IMR-90 (cell line): Measurements from ENCODE around the gene PCOLCE2. TPM values are rescaled to one million over a fixed set of nuclear protein-coding genes. Genes with fewer than 3 reads are reported as not detected.

Experiments used
- ATAC-seq: fragments of 200-7000 bp; cut with Tn5 transposase; 2 replicates; pipeline ENCODE4 v1.9.1; 2020; ENCODE audit warnings: low read depth, mild to moderate bottlenecking, moderate library complexity
- BruUV-seq: library from RNA; stranded (reverse); fragments of 400-500 nt; replicated peaks from 2 replicates; lab custom pipeline; 2021; lab: Mats Ljungman, UMichigan
- CTCF ChIA-PET: fragments of 300-600 bp; formaldehyde crosslinking; extraction: SDS; loops from one replicate; lab custom pipeline; 2021; ENCODE audit warnings: antibody characterized with exemption; lab: Yijun Ruan, JAX
- POLR2A ChIA-PET: fragments of 300-600 bp; sonication (Branson Sonifier 250); formaldehyde crosslinking; loops from one replicate; lab custom pipeline; 2022; ENCODE audit warnings: antibody characterized with exemption; ENCODE audit not compliant: unreplicated experiment; lab: Charles Lee
- DNase-seq: peaks from one replicate; pipeline ENCODE4 v3.0.0; 2013
- H2AFZ ChIP-seq: replicated peaks from 2 replicates; pipeline ENCODE3; 2013; ENCODE audit warnings: low read length, mild to moderate bottlenecking; ENCODE audit not compliant: poor library complexity
- H2AK5ac ChIP-seq: 2 replicates; pipeline ENCODE4 v1.6.1; 2013; ENCODE audit warnings: low read depth, low read length, inconsistent platforms
- H2AK9ac ChIP-seq: replicated peaks from 2 replicates; pipeline ENCODE3; 2013; ENCODE audit warnings: mild to moderate bottlenecking, low read depth, low read length, moderate library complexity; ENCODE audit not compliant: poor library complexity
- H2BK120ac ChIP-seq: 2 replicates; pipeline ENCODE4 v1.6.1; 2013; ENCODE audit warnings: low read depth, low read length, inconsistent platforms
- H2BK15ac ChIP-seq: 3 replicates; pipeline ENCODE4 v1.6.1; 2013; ENCODE audit warnings: low read depth, low read length, inconsistent platforms
- H2BK20ac ChIP-seq: 2 replicates; pipeline ENCODE4 v1.6.1; 2013; ENCODE audit warnings: low read depth, mild to moderate bottlenecking, inconsistent platforms, low read length, moderate library complexity
- H2BK5ac ChIP-seq: 2 replicates; pipeline ENCODE4 v1.6.1; 2013; ENCODE audit warnings: mild to moderate bottlenecking, low read depth, low read length, inconsistent platforms; ENCODE audit not compliant: poor library complexity, severe bottlenecking
- H3K14ac ChIP-seq: replicated peaks from 2 replicates; pipeline ENCODE4 v1.6.1; 2013; ENCODE audit warnings: low read depth, low read length, inconsistent platforms
- H3K18ac ChIP-seq: 2 replicates; pipeline ENCODE4 v1.6.1; 2013; ENCODE audit warnings: low read depth, low read length, control low read depth
- H3K23ac ChIP-seq: 2 replicates; pipeline ENCODE4 v1.6.1; 2013; ENCODE audit warnings: low read depth, low read length, inconsistent platforms
- H3K27ac ChIP-seq: 2 replicates; pipeline ENCODE4 v1.5.1; 2013; ENCODE audit warnings: mild to moderate bottlenecking, control low read depth, low read length; ENCODE audit not compliant: insufficient read depth
- H3K27me3 ChIP-seq: 2 replicates; pipeline ENCODE4 v1.6.1; 2013; ENCODE audit warnings: low read length; ENCODE audit not compliant: control insufficient read depth, insufficient read depth
- H3K36me3 ChIP-seq: 2 replicates; pipeline ENCODE4 v1.6.1; 2013; ENCODE audit warnings: low read length, mixed read lengths; ENCODE audit not compliant: control insufficient read depth, insufficient read depth
- H3K4ac ChIP-seq: 2 replicates; pipeline ENCODE4 v1.6.1; 2013; ENCODE audit warnings: low read depth, low read length, inconsistent platforms
- H3K4me1 ChIP-seq: 2 replicates; pipeline ENCODE4 v1.6.1; 2013; ENCODE audit warnings: low read length, mixed read lengths; ENCODE audit not compliant: control insufficient read depth, insufficient read depth
- H3K4me2 ChIP-seq: 2 replicates; pipeline ENCODE4 v1.6.1; 2013; ENCODE audit warnings: low read depth, mild to moderate bottlenecking, control low read depth, low read length, moderate library complexity
- H3K4me3 ChIP-seq: 2 replicates; pipeline ENCODE4 v1.5.1; 2013; ENCODE audit warnings: low read depth, mild to moderate bottlenecking, control low read depth, low read length, moderate library complexity; ENCODE audit not compliant: insufficient read depth
- H3K56ac ChIP-seq: 2 replicates; pipeline ENCODE4 v1.6.1; 2013; ENCODE audit warnings: low read length, inconsistent platforms; ENCODE audit not compliant: insufficient read depth; ENCODE audit errors: extremely low read depth
- H3K79me1 ChIP-seq, 2 experiments: 2 replicates each; pipeline ENCODE4 v1.6.1; 2013; ENCODE audit warnings: low read length in 2 of 2, inconsistent platforms in 1 of 2, low read depth in 1 of 2
- H3K9ac ChIP-seq: 2 replicates; pipeline ENCODE4 v1.6.1; 2013; ENCODE audit warnings: low read depth, low read length, control low read depth
- H3K9me1 ChIP-seq: 2 replicates; pipeline ENCODE4 v1.6.1; 2013; ENCODE audit warnings: low read length, inconsistent platforms; ENCODE audit not compliant: insufficient read depth
- H3K9me3 ChIP-seq: 2 replicates; pipeline ENCODE4 v1.6.1; 2013; ENCODE audit warnings: low read length; ENCODE audit not compliant: control insufficient read depth, insufficient read depth
- H4K20me1 ChIP-seq: 2 replicates; pipeline ENCODE4 v1.6.1; 2013; ENCODE audit warnings: low read length, inconsistent platforms; ENCODE audit not compliant: insufficient read depth
- H4K5ac ChIP-seq: 2 replicates; pipeline ENCODE4 v1.6.1; 2013; ENCODE audit warnings: mild to moderate bottlenecking, low read depth, low read length, control low read depth
- H4K8ac ChIP-seq, 2 experiments: 2 replicates each; pipeline ENCODE4 v1.6.1; 2013; ENCODE audit warnings: low read depth in 2 of 2, low read length in 2 of 2, control low read depth in 1 of 2, inconsistent platforms in 1 of 2
- H4K91ac ChIP-seq: 2 replicates; pipeline ENCODE4 v1.6.1; 2013; ENCODE audit warnings: low read depth, low read length, inconsistent platforms; ENCODE audit not compliant: insufficient read depth
- RCOR1 ChIP-seq: IDR thresholded peaks from 2 replicates; pipeline ENCODE4 v1.6.1; 2012; ENCODE audit warnings: mild to moderate bottlenecking, low read length, improper control_type of control experiment; ENCODE audit not compliant: insufficient replicate concordance
- WGBS, 2 experiments: methylation state at CpG; one replicate each; pipeline versions ENCODE4 v1.1.5 to v1.1.7; 2013; ENCODE audit warnings: missing lambda C conversion rate in 2 of 2; ENCODE audit not compliant: insufficient read length in 1 of 2; ENCODE audit errors: extremely low coverage in 2 of 2; 5-methylcytosine and 5-hydroxymethylcytosine counted together
- dilution Hi-C: fragments of 300-500 bp; cut with HindIII; formaldehyde crosslinking; loops from one replicate; pipeline ENCODE4 v1.14.3; 2018; ENCODE audit warnings: low sequenced_read_pairs; ENCODE audit not compliant: unreplicated experiment
- in situ Hi-C: fragments of 300-500 bp; cut with MboI; formaldehyde crosslinking; loops from 3 replicates; pipeline ENCODE4 v1.14.3; 2019; ENCODE audit warnings: low sequenced_read_pairs, inconsistent platforms, mixed read lengths
- intact Hi-C: fragments of 100-400 bp; cut with micrococcal nuclease; formaldehyde crosslinking; loops from 2 replicates; pipeline ENCODE4 v1.10.0; 2022
- polyA plus RNA-seq, 3 experiments: library from polyadenylated mRNA; depleted of rRNA; stranded (reverse); fragments of >200 nt; gene quantifications; 2 replicates each; pipeline ENCODE4 v1.2.3, GENCODE V29; 2012; ENCODE audit warnings: low replicate concordance in 1 of 3
- total RNA-seq: library from RNA; depleted of rRNA; stranded (reverse); fragments of >200 nt; gene quantifications from 2 replicates; pipeline ENCODE4 v1.2.3, GENCODE V29; 2012

PCOLCE2 gene
- total and polyA plus RNA-seq, 2 of the 4 experiments (the other 2 are of a cell fraction) = 0.50 to 0.54 TPM

GRCh38 chr3:142888099-142888480 is 793 bp downstream of the PCOLCE2 start:
- H2AK5ac ChIP-seq = no peak overlapping the region
- H3K79me1 ChIP-seq = no peaks in the 10 kb centered on the region
- H3K4ac ChIP-seq = no peak overlapping the region
- H3K27me3 ChIP-seq = peaks cover 26% of the 10 kb centered on the region
- ATAC-seq (peak; percentile 33), DNase-seq (no peak)
- no peaks in the 10 kb centered on the region for H3K4me1 ChIP-seq
- H2BK15ac ChIP-seq = no peak overlapping the region
- no peak overlapping the region for H3K18ac ChIP-seq
- no peak for TF ChIP-seq RCOR1
- ChIA-PET POLR2A (no interaction called here), CTCF (interaction anchor here (0.8 kb wide), 1 partner anchor 49 kb away, joined by 3 read pairs; no protein-coding TSS in a partner anchor)
- H3K56ac ChIP-seq = no peak overlapping the region
- no peak overlapping the region for H4K8ac ChIP-seq
- H2BK120ac ChIP-seq = no peak overlapping the region
- no peak overlapping the region for H2BK20ac ChIP-seq
- in situ Hi-C loops (no loop called here), intact Hi-C loops (no loop called here), dilution Hi-C loops (no loop called here)
- no peaks in the 10 kb centered on the region for H3K9me3 ChIP-seq
- no peak overlapping the region for H3K14ac ChIP-seq
- no peak overlapping the region; the same call in 1 of the 2 replicates for H3K4me3 ChIP-seq
- no TSS peak for BruUV-seq
- H4K91ac ChIP-seq = no peak overlapping the region
- peak overlapping the region; percentile 52; the same call in 1 of the 2 replicates for H3K4me2 ChIP-seq
- no peak overlapping the region for H3K27ac ChIP-seq
- H2AK9ac ChIP-seq = no peak overlapping the region
- no peak overlapping the region for H2BK5ac ChIP-seq
- H3K9ac ChIP-seq = no peak overlapping the region
- H3K9me1 ChIP-seq = no peaks in the 10 kb centered on the region; the same call in 1 of the 2 replicates
- H2AFZ ChIP-seq = peak overlapping the region; percentile 85
- WGBS, 2 experiments = 0% methylated on average over 2 of the region's 14 CpGs; no CpG with 5 or more reads in 1 of the 2 experiments
- no peaks in the 10 kb centered on the region for H4K20me1 ChIP-seq
- no peak overlapping the region for H4K5ac ChIP-seq
- no peak overlapping the region for H3K23ac ChIP-seq
- no peaks in the 10 kb centered on the region for H3K36me3 ChIP-seq
